Measurements from ENCODE around the gene SAE1.

The SAE1 gene

GRCh38 chr19:47106821-47107201 is 23.8 kb upstream of the SAE1 start:
- DNase-seq (ENCODE audit: low read depth) = no peak

- DNase-seq (ENCODE audit: low read depth) = no peak
These were observed 23.3 kb upstream of the SAE1 start for GRCh38 chr19:47107202-47107952.

GRCh38 chr19:47107953-47108746 is 22.5 kb upstream of the SAE1 start:
- no peak for DNase-seq (ENCODE audit: low read depth)

- DNase-seq (ENCODE audit: low read depth) = no peak
These were observed 21.5 kb upstream of the SAE1 start for GRCh38 chr19:47109177-47109540.

- DNase-seq (ENCODE audit: low read depth) = peak; percentile 52
These were observed 20.9 kb upstream of the SAE1 start for GRCh38 chr19:47109541-47110375.

- DNase-seq (ENCODE audit: low read depth) = no peak
These were observed 20.1 kb upstream of the SAE1 start for GRCh38 chr19:47110521-47111005.

GRCh38 chr19:47111006-47111621 is 19.5 kb upstream of the SAE1 start:
- peak; percentile 43 for DNase-seq (ENCODE audit: low read depth)

- DNase-seq (ENCODE audit: low read depth) = no peak
These were observed 18.9 kb upstream of the SAE1 start for GRCh38 chr19:47111682-47112165.

- DNase-seq (ENCODE audit: low read depth) = peak; percentile 78
These were observed 18.3 kb upstream of the SAE1 start for GRCh38 chr19:47112166-47112996.

GRCh38 chr19:47112997-47113849 is 17.4 kb upstream of the SAE1 start, which contains the start of gene ZC3H4:
Gene ZC3H4, minus strand, starts transcription at chr19:47113776. Its CDS starts 1,192 bp downstream, at chr19:47112584.
- peak; percentile 99 for DNase-seq (ENCODE audit: low read depth)

GRCh38 chr19:47113850-47114651 is 16.6 kb upstream of the SAE1 start:
- DNase-seq (ENCODE audit: low read depth) = no peak

- DNase-seq (ENCODE audit: low read depth) = no peak
These were observed 10.1 kb upstream of the SAE1 start for GRCh38 chr19:47120470-47121067.

- no peak for DNase-seq (ENCODE audit: low read depth)
These were observed 8.0 kb upstream of the SAE1 start for GRCh38 chr19:47122359-47123335.

- no peak for DNase-seq (ENCODE audit: low read depth)
These were observed 7.2 kb upstream of the SAE1 start for GRCh38 chr19:47123406-47123805.

- no peak for DNase-seq (ENCODE audit: low read depth)
These were observed 5.5 kb upstream of the SAE1 start for GRCh38 chr19:47124937-47125668.

- DNase-seq (ENCODE audit: low read depth) = no peak
These were observed 5.0 kb upstream of the SAE1 start for GRCh38 chr19:47125669-47125938.

GRCh38 chr19:47129579-47129978 is 1.1 kb upstream of the SAE1 start:
- DNase-seq (ENCODE audit: low read depth) = no peak

Measured in activated T-cell treated with anti-CD3 and anti-CD28 coated beads for 48 hours (primary cell).